GM18861 (cell line): ENCODE results near the gene ARIH2.
A peak's percentile ranks its signal among the peaks of the same experiment; 100 is the strongest.

Experiments
- ATAC-seq: cut with Tn5 transposase; IDR thresholded peaks from one replicate; pipeline ENCODE4 v1.9.1; 2021; ENCODE audit not compliant: unreplicated experiment

Gene ARIH2

DNA sequence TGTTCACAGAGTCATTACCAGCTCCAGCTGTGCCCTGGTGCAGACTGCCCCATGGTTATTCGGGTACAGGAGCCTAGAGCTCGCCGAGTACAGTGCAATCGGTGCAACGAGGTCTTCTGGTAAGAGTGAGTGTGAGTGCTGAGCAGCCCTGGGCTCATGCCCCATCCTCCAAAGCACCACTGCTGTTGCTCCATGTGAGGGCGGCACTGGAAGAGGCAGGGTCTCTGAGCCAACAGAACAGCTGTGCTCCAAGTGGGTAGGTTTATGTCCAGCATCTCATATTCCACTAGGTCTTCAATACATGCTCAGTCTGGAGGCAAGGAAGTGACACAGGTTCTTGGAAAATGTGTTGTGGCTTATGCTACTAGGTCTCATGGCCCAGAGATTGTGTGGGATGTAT is 51.9 kb downstream of the ARIH2 start:
- ATAC-seq, result no peak

DNA sequence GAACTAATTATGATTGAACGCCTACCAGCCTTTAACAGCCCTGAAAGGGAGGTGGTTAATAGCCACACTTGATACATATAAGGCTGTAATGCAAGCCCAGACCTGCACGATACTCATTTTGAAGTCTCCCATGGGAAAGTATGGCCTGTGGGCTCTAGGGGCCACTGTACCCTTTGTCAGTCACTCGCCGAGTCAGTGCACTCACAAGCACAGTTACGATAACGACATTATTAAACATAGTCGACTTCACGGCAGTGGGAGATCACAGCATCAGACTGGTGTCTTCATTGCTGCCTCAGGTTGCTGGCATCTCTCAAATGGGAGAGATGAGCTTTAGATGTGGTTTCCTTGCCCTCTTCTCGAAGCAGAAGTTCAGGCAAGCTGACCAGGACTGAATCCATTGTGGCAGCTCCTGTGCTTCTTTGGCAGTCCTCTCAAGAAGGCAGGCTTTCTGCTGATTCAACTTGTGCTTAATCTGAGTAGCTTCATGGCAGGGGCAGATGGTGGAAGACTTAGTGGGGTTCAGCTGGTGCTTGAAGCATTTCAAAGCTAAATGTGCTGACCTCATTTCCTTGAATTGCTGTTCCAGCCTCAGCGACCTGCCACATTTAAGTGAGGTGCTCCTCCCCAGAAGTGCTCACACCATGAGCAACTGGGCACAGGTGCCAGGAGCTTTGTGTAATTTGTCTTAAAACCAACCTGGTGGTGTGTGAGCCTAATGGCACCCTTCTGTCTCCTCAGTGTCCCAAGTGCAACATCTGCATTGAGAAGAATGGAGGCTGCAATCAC is 55.6 kb downstream of the ARIH2 start:
- ATAC-seq, result no peak

DNA sequence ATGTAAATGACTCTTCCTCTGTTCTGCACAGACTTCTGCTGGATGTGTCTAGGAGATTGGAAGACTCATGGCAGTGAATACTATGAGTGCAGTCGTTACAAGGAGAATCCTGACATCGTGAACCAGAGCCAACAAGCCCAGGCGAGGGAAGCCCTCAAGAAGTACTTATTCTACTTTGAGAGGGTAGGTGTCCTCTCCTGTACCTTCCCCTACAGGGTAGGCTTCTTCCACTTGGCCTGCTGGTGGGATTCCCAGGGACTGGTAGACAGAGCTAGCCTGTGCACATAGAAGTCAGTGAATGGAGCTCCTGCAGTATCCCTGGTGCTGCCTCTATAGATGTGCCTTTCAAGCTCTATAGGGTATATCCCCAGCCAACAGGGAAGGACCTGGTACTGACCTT is 60.8 kb downstream of the ARIH2 start:
- no peak for ATAC-seq

DNA sequence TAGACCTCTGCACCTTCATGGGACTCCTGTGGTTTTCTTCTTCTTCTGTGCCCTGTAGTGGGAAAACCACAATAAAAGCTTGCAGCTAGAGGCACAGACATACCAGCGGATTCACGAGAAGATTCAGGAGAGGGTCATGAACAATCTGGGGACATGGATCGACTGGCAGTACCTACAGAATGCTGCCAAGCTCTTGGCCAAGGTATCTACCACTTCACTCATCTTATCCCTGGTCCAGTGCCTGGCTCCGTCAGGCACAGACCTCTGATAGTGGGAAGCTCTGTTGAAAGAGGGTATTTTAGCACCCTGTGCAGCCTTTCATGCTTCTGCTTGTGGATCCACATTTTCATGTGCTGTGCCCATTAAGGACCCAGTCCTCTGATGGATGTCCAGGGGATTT is 61.7 kb downstream of the ARIH2 start:
- no peak for ATAC-seq

DNA sequence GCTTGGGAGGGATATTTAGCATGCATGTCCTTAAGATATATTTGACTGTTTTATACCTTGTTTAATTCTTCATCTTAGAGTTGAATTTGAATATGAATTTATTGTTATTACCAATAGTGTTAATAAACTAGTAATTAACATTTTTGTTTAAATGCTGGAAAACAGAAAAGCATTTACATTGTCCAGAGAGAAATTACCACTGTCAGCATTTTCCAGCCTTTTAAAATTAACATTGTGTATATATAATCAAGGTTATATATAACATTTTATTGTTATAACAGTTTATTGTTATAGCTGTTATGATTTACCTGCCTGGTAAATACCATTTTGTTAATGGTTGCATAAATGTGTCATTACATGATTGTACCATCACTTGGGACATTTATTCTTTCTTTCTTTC is 63.4 kb downstream of the ARIH2 start:
- no peak for ATAC-seq

DNA sequence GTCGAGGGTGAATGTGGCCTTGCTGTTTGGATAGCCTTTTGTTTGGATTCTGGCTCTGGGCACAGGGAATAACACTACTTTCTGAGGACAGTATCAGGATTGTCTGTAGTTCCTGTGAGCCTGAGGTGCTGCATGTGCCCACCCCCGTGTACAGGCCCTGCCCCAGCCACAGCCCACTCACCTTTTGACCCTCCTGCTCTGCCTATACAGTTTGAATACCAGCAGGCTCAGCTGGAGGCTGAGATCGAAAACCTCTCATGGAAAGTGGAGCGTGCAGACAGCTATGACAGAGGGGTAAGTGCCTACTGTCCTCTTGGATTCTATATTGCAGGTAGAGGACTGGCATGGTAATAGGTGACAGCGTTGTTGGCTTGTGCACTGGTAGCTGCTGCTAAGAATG is 64.0 kb downstream of the ARIH2 start:
- ATAC-seq, result no peak

DNA sequence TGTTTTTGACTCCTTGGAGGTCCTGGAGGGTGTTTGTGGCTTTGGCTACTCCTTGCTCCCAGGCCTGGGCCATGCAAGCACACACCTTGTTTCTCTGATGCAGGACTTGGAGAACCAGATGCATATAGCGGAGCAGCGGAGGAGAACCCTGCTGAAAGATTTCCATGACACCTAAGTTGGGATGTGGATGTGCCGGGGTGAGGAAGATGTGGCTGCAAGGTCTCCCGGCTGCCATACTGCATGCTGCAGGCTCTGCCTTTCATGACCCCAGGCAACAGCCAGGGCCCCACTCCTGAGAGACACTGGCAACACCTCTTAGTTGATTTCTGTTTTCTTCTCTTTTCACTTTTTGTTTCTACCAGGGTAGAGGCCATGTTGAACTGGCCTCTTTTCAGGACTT is 64.5 kb downstream of the ARIH2 start:
- no peak for ATAC-seq

DNA sequence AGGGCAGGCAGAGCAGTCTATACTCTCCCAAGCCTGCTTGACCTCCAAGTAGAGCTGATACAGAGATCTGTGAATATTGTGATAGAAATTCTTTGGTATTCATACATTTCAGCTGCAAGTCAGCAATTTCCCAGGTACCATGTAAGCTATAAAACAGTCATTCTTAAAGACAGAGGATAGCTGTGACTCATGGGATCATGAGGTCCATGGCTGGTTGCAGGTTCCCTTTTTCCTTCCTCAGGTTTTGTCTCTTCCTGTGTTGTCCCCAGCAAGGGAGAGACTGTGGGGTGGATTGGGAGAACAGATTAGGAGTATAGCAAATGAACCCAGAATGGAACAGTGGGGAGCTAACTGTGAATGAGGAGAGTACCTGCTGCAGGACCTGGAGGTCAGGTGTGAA is 66.0 kb downstream of the ARIH2 start:
- ATAC-seq, result no peak

DNA sequence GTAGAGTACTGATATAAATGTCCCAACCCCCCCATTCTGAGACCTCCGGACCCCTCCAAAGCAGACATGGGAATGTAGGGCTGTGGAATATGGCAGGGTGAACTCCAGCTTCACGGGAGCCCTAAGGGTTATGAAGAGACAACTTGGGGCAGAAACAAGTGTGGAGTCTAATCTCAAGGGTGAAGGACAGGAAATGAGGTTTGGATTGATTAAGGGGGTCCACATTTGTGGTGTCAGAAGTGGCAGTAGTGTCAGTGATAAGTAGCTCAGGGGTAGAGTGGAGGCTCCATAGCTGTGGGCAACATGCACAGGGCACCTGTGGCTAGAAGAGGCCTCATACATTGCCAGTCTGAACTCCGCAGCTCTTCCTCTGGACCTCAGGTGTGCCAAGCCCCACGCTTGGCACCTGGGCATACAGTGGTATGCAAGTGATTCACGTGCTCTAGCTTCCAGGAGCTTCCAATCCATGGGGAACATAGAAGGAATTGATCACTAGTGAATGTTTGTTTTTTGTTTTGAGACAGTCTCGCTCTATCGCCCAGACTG is 67.3 kb downstream of the ARIH2 start:
- ATAC-seq, result no peak

DNA sequence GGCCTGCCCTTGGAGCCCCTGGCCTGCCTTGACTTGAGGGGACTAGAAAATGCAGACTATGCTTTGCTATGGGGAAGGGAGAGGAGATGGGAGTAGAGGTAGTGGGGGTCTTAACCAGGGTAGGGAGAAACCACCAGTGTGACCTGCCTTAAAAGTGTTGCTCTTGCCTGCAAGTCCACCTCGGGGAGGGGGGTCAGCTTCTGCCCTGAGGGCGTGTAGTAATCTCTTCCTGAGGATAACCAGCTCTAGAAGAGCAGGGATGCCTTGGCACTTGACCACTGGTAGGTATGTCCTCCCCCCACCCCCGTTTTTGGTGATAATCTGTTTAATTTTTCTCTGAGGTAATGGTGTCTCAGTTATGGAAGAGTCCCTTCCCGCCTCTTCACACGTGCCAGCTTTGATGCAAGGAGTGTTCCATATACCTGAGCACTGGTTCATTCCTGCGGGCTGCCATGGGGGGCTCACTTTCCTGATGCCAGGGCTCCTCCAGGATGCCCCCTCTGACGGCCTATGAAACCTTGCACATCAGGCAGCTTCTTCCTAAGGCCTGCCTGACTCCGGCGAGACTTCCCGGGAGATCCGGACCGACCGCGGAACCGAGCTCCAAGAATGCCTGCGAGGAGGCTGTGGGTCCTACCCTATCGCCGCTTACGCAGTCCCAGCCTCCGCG is 70.6 kb downstream of the ARIH2 start:
- no peak for ATAC-seq

DNA sequence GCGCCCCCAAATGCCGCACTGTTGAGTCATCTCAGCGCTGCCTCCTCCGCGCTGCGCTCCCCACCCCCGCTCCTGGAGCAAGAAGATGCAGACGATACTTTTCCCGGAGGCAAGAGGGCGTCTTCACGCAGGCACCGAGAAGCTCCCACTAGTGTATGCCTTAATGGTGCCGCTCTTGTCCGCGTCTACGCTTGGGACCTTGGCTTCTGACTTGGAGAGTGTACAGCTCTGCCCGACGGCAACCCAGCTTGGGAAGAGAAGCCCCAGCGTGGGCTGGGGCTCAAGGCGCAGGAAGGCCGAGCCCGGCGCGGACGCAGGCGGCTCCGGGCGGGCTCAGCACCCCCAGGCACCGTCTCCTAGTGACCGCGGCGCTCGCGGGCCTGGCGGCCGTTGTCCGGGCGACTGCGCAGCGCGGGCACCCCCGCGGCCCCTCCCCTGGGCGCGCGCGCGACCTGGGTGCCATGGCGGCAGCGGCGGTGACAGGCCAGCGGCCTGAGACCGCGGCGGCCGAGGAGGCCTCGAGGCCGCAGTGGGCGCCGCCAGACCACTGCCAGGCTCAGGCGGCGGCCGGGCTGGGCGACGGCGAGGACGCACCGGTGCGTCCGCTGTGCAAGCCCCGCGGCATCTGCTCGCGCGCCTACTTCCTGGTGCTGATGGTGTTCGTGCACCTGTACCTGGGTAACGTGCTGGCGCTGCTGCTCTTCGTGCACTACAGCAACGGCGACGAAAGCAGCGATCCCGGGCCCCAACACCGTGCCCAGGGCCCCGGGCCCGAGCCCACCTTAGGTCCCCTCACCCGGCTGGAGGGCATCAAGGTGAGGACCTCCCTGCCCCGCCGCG is 71.4 kb downstream of the ARIH2 start, which contains the start of gene P4HTM:
Gene P4HTM (plus strand): TSS at position 446 of the 840 bp plus-strand sequence. CDS start 16 bp downstream, at position 462.
- ATAC-seq, result peak; percentile 47

DNA sequence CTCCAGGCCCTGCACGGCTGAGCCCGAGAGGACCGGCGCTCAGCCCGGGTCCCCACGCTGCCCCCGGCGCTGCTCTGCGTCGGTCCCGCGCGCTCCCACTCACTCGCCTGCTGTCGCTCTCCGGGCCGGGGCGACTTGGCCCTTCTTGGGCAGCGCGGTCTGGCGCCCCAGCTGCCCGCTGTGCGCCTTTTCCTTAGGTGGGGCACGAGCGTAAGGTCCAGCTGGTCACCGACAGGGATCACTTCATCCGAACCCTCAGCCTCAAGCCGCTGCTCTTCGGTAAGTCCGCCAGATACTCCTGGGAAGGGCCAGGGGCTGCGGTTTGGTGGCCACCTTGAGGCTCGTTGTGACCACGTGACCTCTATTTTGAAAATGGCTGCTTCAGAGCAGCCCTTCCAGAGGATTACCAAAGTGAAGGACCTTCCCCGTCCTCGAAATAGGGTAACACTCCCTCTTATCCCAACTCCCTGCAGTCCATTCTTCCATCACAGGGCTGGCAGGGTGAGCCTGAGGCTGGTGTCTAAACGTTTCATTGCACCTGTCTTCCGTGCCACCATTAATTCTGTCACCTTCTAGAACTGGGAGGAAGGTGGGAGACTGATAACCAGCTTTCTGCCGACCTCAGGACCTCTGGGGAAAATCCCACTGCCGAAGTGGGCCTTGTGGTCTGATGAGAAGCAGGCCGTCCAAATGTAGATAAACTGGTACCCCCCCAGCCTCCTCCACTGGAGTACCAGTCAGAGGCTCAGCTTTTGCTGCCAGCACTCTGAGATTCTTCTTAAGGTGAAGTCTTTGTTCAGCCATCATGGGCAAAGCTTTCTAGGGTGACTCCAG is 72.2 kb downstream of the ARIH2 start:
- no peak for ATAC-seq

DNA sequence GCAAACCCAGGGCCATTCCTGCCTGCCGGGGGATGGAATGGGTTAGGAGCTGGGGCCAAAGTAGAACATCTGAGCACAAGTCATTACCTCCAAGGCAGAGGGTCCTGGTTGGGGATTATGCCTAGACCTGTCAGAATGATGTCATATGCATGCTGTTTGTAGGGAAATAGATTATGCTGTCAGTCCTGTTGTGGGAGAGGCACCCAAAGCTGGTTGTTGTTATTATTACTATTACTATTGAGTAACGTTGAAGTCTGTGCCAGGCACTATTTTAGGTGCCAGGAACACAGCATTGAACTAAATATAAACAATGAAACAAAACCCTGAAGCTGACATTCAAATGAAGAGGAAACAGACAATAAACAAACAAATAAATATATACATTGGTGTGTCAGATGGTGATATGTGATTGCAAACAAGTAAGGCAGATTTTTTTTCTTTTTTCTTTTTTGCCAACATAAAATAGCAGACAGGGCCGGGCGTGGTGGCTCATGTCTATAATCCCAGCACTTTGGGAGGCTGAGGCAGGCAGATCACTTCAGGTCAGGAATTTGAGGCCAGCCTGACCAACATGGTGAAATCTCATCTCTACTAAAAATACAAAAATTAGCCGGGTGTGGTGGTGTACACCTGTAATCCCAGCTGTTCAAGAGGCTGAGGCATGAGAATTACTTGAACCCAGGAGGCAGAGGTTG is 73.4 kb downstream of the ARIH2 start:
- no peak for ATAC-seq

DNA sequence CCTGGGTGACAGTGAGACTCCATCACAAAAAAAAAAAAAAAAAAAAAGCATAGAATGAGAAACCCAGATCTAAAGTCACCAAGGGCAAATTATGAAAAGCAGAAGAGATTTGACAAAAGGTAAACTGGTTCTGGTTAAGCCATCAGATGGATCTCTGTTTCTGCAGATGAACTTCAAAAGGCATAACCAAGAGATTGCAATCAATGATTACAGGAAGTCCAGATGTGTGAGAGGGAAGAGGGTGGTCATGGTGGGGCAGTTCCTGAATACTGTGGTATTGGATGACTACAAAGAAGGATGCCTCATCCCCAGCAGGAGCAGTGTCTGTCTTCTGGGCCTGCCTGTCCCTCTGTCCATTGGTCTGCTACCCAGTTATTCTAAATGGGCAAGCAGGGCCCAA is 75.2 kb downstream of the ARIH2 start:
- no peak for ATAC-seq

DNA sequence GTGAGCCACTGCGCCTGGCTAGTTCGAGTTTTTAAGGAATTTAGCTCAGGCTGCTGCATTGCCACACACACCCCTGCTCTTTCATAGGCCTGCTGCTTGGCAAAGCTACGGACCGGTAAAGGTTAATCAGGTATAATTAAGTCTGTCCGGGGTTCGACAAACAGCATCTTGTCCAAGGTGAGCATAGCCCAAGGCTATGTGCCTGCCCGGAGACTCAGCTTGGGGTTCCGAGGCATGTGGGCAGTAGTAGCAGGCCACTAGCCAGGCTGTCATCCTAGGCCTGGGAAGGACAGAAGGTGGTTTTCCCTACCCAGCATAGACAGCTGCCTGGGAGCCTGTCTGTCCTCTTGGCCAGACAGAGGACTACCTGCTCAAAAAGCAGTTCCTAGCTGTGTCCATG is 78.0 kb downstream of the ARIH2 start:
- ATAC-seq, result no peak

DNA sequence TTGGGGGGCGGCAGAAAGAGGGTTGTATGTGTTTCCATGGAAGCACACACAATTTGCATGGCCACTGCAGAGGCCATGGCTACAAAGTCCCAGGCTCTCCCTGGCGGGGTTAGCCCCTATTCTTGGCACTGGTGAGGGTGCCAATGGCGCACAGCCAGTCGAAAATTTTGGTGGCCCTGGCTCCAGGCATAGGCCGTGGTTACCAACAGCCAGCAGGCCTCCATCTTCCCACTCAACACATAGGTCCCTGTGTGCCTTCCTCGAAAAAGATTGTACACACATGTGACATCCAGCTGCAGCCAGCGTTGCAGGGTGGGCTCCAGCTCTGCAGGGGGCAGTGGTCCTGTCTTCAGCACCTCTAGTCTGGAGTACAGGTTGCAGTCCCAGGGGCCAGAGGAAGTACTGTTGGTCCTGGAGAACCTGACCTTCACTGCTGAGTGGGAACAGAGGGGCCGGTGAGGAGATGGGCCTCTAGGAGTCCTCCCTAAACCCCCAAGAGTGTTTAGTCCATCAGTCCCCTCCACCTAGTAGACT is 78.5 kb downstream of the ARIH2 start:
- no peak for ATAC-seq

DNA sequence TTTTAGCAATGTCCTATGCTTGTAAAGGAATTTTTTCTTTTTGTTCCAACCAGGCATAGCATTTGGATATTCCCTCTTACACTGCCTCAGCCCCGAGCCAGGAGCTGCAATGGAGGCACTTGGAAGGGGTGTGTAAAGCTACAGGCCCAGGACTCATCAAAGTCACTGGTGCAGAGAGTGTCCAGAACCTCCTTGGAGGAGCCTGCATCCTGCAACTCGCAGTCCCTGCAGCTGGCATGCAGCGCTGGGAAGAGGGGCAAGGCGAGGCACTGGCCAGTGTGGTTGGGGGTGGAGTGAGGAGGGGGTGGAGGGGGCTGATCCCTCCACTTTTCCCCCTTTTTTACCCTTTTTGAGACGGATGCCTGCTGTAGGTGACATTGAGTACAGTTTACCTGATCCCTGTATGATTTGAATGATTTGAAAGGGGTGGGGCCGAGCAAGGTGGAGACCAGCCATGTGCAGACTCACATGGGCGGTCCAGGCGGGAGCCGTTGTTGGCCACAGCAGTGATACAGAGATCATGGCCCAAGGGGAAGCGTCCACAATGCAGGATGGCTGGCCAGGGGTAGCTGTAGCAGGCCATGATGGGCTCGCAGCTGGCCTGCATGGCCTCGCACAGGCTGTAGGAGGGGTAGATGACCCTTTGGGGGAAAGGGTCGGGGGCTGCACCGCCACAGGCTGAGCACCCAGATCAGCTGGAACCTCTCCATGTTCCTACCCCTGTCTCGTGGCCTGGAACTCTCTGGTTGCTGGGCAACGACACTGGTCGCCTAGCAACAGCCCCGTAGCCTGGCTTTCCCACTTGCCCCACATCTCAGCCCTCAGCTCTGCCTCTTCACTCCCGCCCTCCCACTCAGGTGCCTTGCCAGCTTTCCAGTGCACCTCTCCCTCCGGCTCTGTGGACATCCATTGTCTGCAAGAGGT is 79.3 kb downstream of the ARIH2 start:
- no peak for ATAC-seq

DNA sequence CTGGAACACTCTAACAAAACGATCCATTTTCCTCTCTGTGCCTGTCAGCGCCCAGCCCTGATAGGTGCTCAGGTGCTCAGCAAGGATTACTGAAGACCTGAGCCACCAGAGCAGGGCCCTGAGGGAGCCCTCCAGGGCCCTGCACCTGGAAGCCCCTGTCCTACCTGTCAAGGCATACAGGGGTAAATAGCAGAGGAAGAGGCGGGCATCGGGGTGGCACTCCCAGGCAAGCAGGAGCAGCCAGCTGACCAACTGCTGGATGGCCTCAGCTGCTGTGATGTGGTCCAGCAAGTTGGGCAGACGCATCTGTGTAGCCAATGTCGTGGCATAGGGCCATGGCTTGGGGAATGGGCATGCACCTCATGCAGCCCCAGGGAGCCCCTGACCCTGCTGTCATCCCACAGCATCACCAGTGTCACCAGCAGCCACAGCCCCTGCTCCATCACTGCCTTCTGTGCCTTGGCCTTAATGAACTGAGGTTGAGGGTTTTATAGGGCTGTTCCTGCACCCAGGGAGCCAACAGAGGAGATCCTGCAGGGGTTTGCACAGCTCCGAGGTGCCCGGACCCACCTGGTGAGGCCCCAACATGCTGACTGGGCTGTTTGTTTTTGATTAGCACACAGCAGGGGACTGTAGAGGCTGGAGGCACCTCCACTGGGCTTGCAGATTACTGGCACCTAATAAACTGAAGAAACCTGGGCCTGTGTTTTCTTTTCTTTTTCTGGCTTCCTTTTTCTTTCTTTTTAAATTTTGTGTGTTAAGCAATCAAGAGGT is 80.6 kb downstream of the ARIH2 start:
- ATAC-seq, result no peak
